GM23338 (cell line): ENCODE measurements around the gene NPM3. TPM values are rescaled to one million over a fixed set of nuclear protein-coding genes. Genes with fewer than 3 reads are reported as not detected.

ENCODE experiments used
- ATAC-seq: fragments of 200-7000 bp; cut with Tn5 transposase; 3 replicates; pipeline ENCODE4 v1.9.1; 2020
- DNase-seq: peaks from one replicate; pipeline ENCODE4 v3.0.0-alpha.2; 2015; ENCODE audit warnings: low spot score
- H2AFZ ChIP-seq: fragments of 200-600 bp; sonication (generic); 2 replicates; pipeline ENCODE4 v1.8.0; 2016; ENCODE audit warnings: antibody characterized with exemption, mild to moderate bottlenecking, moderate library complexity
- H3F3A ChIP-seq: fragments of 200-600 bp; sonication (generic); replicated peaks from 2 replicates; pipeline ENCODE4 v1.8.0; 2017; ENCODE audit warnings: antibody characterized with exemption, mixed run types, low read depth
- H3K27ac ChIP-seq: fragments of 200-600 bp; sonication (generic); 2 replicates; pipeline ENCODE4 v1.6.1; 2016; ENCODE audit warnings: low read depth
- H3K27me3 ChIP-seq: fragments of 200-600 bp; sonication (generic); 2 replicates; pipeline ENCODE4 v1.8.0; 2016; ENCODE audit warnings: mild to moderate bottlenecking, mixed run types, moderate library complexity; ENCODE audit not compliant: insufficient read depth
- H3K36me3 ChIP-seq: fragments of 200-600 bp; sonication (generic); 2 replicates; pipeline ENCODE4 v1.8.0; 2016; ENCODE audit warnings: mild to moderate bottlenecking; ENCODE audit not compliant: insufficient read depth
- H3K4me1 ChIP-seq: fragments of 200-600 bp; sonication (generic); 2 replicates; pipeline ENCODE4 v1.8.0; 2016; ENCODE audit warnings: mild to moderate bottlenecking, moderate library complexity; ENCODE audit not compliant: insufficient read depth
- H3K4me2 ChIP-seq: fragments of 200-600 bp; sonication (generic); 2 replicates; pipeline ENCODE4 v1.7.1; 2017; ENCODE audit warnings: mixed run types
- H3K4me3 ChIP-seq: fragments of 200-600 bp; sonication (generic); 2 replicates; pipeline ENCODE4 v1.6.1; 2016; ENCODE audit warnings: mixed run types
- H3K79me2 ChIP-seq: fragments of 200-600 bp; sonication (generic); replicated peaks from 2 replicates; pipeline ENCODE4 v1.8.0; 2017; ENCODE audit warnings: mild to moderate bottlenecking; ENCODE audit not compliant: insufficient read depth
- H3K9me2 ChIP-seq: fragments of 200-600 bp; sonication (generic); 2 replicates; pipeline ENCODE4 v1.8.0; 2017; ENCODE audit not compliant: insufficient read depth
- H4K20me1 ChIP-seq: fragments of 200-600 bp; sonication (generic); replicated peaks from 2 replicates; pipeline ENCODE4 v1.8.0; 2017; ENCODE audit warnings: mild to moderate bottlenecking; ENCODE audit not compliant: insufficient read depth
- H3K27ac Mint-ChIP-seq: 2 replicates; pipeline ENCODE4 v1.8.0; 2020; ENCODE audit warnings: inconsistent platforms, mild to moderate bottlenecking, moderate library complexity, mixed read lengths
- H3K27me3 Mint-ChIP-seq: 3 replicates; pipeline ENCODE4 v1.8.0; 2022; ENCODE audit warnings: low read depth, mild to moderate bottlenecking, moderate library complexity, mixed read lengths, inconsistent platforms; ENCODE audit not compliant: insufficient read depth, poor library complexity
- H3K36me3 Mint-ChIP-seq: 3 replicates; pipeline ENCODE4 v1.8.0; 2021; ENCODE audit warnings: low read depth, mild to moderate bottlenecking, inconsistent platforms, moderate library complexity, mixed read lengths
- H3K4me1 Mint-ChIP-seq: 3 replicates; pipeline ENCODE4 v1.8.0; 2020; ENCODE audit warnings: mild to moderate bottlenecking, inconsistent platforms, mixed read lengths
- H3K4me3 Mint-ChIP-seq: 3 replicates; pipeline ENCODE4 v1.8.0; 2021; ENCODE audit warnings: moderate library complexity, mild to moderate bottlenecking, inconsistent platforms, mixed read lengths
- H3K9me3 Mint-ChIP-seq: 3 replicates; pipeline ENCODE4 v1.8.0; 2020; ENCODE audit warnings: moderate library complexity, mild to moderate bottlenecking, inconsistent platforms, mixed read lengths
- CTCF ChIP-seq, 2 experiments: fragments of 200-600 bp in 1 of 2; sonication (generic) in 1 of 2; conservative IDR thresholded peaks; 2 replicates each; pipeline versions ENCODE4 v1.5.1 to v1.6.1; 2016 to 2017; ENCODE audit warnings: antibody characterized with exemption in 2 of 2, low read depth in 2 of 2, mild to moderate bottlenecking in 2 of 2, moderate library complexity in 1 of 2
- EZH2 ChIP-seq: fragments of 200-600 bp; sonication (generic); IDR thresholded peaks from one replicate; pipeline ENCODE4 v1.8.0; 2017; ENCODE audit warnings: antibody characterized with exemption, mild to moderate bottlenecking, low read depth; ENCODE audit not compliant: unreplicated experiment
- EZH2phosphoT487 ChIP-seq: fragments of 200-600 bp; sonication (generic); IDR thresholded peaks from one replicate; pipeline ENCODE4 v1.8.1; 2018; ENCODE audit warnings: antibody characterized with exemption; ENCODE audit not compliant: unreplicated experiment
- JUNB ChIP-seq: IDR thresholded peaks from one replicate; pipeline ENCODE4 v1.6.1; 2016; ENCODE audit warnings: antibody characterized with exemption; ENCODE audit not compliant: unreplicated experiment
- POLR2AphosphoS5 ChIP-seq: IDR thresholded peaks from 2 replicates; pipeline ENCODE4 v1.6.1; 2016; ENCODE audit warnings: antibody characterized with exemption, low read depth
- STAT1 ChIP-seq: IDR thresholded peaks from one replicate; pipeline ENCODE4 v1.6.1; 2016; ENCODE audit warnings: antibody characterized with exemption; ENCODE audit not compliant: unreplicated experiment
- ZNF114 ChIP-seq: fragments of 250-450 bp; sonication (Bioruptor Pico); IDR thresholded peaks from 2 replicates; pipeline ENCODE4 v1.5.0; 2020; ENCODE audit warnings: mild to moderate bottlenecking, moderate library complexity
- ZNF462 ChIP-seq: fragments of 250-450 bp; sonication (Bioruptor Pico); IDR thresholded peaks from 2 replicates; pipeline ENCODE4 v1.5.0; 2020; ENCODE audit warnings: mild to moderate bottlenecking, moderate library complexity
- polyA plus RNA-seq: library from polyadenylated mRNA; unstranded; fragments of >200 nt; fragmentation: Nextera tagmentation; extraction: Ambion mirVana; gene quantifications from 2 replicates; pipeline ENCODE4 v1.2.1, GENCODE V29; 2016
- total RNA-seq: library from RNA; depleted of rRNA; stranded (reverse); fragments of >200 nt; shearing (Covaris generic); gene quantifications from 2 replicates; pipeline ENCODE4 v1.2.3, GENCODE V29; 2014
- TF ChIP-seq, protein P1 (sequence below): IDR thresholded peaks from one replicate; pipeline ENCODE4 v1.6.1; 2018; ENCODE audit warnings: antibody characterized with exemption; ENCODE audit not compliant: unreplicated experiment

NPM3 gene
- total and polyA plus RNA-seq, 2 experiments from 2014 or later: 31.5 to 258 TPM

DNA sequence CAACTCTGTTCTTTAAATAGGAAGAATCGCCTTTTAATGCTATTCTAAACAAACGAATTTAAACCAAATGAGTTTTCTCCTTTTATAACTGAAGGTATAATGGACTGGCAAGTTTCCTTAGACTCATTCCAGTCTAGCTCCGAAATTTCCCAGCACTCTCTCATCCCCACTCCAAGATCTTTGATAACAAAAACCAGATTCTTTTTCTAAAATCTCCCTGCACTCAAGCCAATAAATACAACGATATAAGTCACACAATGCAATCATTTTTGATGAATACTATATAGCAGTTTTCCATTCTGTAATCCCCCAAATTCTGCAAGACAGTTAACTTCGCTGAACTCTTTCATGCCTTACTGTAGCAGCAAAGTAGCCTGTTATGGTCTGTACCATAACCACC lies 33.1 kb upstream of the NPM3 start (continued):
- TF ChIP-seq ZNF462 (CRISPR knock-in tag) (no peak), JUNB (no peak), STAT1 (no peak), POLR2AphosphoS5 (no peak), EZH2phosphoT487 (no peak)

DNA sequence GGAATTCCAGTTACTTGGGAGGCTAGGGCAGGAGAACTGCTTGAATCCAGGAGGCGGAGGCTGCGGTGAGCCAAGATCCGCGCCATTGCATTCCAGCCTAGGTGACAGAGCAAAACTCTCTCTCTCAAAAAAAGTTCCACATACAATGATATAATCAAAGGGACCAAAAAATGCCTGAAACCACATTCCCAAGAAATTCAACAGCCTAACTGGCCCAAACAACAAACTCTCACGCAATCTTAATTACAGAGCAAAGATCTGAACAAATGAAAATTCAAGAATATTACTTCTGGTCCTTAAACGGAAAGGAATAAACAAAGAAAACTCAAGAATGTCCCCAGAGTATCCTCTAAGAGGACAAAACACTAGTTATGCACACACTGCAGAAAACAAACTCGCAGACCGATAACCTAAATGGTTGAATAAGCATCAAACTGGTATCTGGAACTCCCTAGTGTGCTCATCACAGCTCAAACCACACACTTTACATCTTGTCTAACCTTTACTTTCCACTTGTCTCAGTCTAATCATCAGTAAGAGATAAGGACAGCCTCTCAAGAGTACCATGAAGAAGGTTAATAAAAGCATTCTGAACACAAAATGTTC lies 31.3 kb upstream of the NPM3 start:
- DNase-seq: no peak
- peak overlapping the region; percentile 55; the same call in 1 of the 2 replicates for H3K27ac Mint-ChIP-seq
- H3K4me3 ChIP-seq: peak overlapping the region; percentile 88
- TF ChIP-seq, protein P1, sequence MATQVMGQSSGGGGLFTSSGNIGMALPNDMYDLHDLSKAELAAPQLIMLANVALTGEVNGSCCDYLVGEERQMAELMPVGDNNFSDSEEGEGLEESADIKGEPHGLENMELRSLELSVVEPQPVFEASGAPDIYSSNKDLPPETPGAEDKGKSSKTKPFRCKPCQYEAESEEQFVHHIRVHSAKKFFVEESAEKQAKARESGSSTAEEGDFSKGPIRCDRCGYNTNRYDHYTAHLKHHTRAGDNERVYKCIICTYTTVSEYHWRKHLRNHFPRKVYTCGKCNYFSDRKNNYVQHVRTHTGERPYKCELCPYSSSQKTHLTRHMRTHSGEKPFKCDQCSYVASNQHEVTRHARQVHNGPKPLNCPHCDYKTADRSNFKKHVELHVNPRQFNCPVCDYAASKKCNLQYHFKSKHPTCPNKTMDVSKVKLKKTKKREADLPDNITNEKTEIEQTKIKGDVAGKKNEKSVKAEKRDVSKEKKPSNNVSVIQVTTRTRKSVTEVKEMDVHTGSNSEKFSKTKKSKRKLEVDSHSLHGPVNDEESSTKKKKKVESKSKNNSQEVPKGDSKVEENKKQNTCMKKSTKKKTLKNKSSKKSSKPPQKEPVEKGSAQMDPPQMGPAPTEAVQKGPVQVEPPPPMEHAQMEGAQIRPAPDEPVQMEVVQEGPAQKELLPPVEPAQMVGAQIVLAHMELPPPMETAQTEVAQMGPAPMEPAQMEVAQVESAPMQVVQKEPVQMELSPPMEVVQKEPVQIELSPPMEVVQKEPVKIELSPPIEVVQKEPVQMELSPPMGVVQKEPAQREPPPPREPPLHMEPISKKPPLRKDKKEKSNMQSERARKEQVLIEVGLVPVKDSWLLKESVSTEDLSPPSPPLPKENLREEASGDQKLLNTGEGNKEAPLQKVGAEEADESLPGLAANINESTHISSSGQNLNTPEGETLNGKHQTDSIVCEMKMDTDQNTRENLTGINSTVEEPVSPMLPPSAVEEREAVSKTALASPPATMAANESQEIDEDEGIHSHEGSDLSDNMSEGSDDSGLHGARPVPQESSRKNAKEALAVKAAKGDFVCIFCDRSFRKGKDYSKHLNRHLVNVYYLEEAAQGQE: no peak
- TF ChIP-seq CTCF (conservative IDR thresholded peaks at IDR 0.05; ENCODE audit: low read depth in 2 of 2) (no peak), ZNF114 (CRISPR knock-in tag) (no peak), POLR2AphosphoS5 (no peak), STAT1 (no peak), EZH2 (no peak)
- H3K4me1 Mint-ChIP-seq: peaks cover 25% of the 10 kb centered on the region; the same call in 2 of the 3 replicates
- peaks cover 6% of the 10 kb centered on the region for H3K27me3 Mint-ChIP-seq
- peaks cover 67% of the 10 kb centered on the region for H4K20me1 ChIP-seq
- H3K9me3 Mint-ChIP-seq: no peaks in the 10 kb centered on the region; the same call in 2 of the 3 replicates
- no peaks in the 10 kb centered on the region for H3F3A ChIP-seq
- peak overlapping the region; percentile 86 for H3K4me3 Mint-ChIP-seq
- peaks cover 30% of the 10 kb centered on the region; the same call in 2 of the 3 replicates for H3K36me3 Mint-ChIP-seq
- ATAC-seq: no peak
- H3K9me2 ChIP-seq: no peaks in the 10 kb centered on the region
- peaks cover 86% of the 10 kb centered on the region for H3K79me2 ChIP-seq
- peak overlapping the region; percentile 91 for H3K4me2 ChIP-seq
- H3K4me1 ChIP-seq: peaks cover 24% of the 10 kb centered on the region
- no peaks in the 10 kb centered on the region for H3K27me3 ChIP-seq
- H3K36me3 ChIP-seq: peaks cover 12% of the 10 kb centered on the region; the same call in 1 of the 2 replicates
- H3K27ac ChIP-seq: no peak overlapping the region
- H2AFZ ChIP-seq: no peak overlapping the region
